CMK (cell line): ENCODE data around the gene ADARB2.
"Not testable (repeated sequence)": the region's sequence is repeated elsewhere in the genome, so short reads cannot be mapped to it uniquely, and the experiment has no call there.

Experiments used
- DNase-seq: peaks from one replicate; pipeline ENCODE4 v3.0.0-alpha.2; 2010; ENCODE audit warnings: low read depth

Gene ADARB2

GRCh38 chr10:1170867-1171180, 566.5 kb downstream of the ADARB2 start:
- no peak for DNase-seq

DNA sequence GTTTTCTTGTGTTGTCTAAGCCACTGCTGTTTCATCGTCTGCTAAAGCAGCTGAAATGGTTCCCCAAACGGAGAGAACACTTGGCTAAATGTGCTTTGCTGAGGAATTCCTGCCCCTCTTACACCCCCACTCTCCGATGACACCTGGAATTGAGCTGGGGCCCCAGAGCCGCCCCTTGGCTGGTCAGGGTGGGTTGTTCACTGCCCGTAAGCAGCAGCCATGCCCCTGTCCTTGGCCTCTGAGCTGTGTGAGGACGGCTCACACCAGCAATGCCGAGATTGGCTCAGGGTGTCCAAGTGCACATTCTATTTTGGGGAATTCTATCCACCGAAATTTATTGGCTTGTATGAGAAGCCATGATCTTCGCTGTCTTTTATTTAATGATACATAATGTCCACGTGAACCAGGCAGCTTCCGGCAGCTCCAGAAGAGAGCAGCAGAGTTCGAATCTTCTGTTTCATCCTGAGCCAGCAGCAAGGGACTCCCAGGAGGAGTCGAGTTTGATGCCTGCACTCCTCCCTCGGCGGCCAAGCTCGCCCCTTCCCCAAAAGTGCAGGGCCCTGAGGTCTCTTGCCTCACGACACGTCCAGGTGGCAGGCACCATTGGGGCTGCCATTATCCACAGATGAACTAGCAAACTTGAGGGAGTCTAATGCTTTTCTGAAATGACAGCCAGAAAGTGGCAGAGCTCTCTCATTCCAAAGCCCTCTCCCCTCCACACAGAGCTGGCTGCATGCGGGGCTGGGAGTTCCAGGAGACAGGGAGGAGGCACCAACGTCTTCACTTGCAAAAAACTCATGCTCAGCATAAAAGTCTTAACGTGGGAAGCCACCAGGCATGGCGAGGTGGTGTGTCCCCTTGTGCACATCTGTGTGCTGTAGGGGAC, 567.1 kb downstream of the ADARB2 start:
- no peak for DNase-seq

GRCh38 chr10:1169186-1169885, 568.0 kb downstream of the ADARB2 start:
- DNase-seq = no peak

DNA sequence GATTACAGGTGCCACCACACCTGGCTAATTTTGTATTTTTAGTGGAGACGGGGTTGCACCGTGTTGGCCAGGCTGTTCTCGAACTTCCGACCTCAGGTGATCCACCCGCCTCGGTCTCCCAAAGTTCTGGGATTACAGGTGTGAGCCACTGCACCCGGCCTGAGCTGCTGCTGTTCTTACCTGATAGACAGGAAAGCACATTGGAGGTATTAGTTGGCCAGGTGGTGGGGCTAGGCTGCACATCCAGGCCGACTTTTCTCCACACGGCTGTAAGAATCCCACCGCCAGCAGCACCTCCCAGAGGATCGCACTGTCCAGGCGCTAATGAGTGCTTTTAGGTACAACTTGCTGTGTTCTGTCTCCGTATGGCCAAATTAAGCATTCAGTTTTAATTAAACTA, 568.6 kb downstream of the ADARB2 start:
- DNase-seq = no peak

- no peak for DNase-seq
Measured at GRCh38 chr10:1166828-1167275, 570.5 kb downstream of the ADARB2 start.

DNA sequence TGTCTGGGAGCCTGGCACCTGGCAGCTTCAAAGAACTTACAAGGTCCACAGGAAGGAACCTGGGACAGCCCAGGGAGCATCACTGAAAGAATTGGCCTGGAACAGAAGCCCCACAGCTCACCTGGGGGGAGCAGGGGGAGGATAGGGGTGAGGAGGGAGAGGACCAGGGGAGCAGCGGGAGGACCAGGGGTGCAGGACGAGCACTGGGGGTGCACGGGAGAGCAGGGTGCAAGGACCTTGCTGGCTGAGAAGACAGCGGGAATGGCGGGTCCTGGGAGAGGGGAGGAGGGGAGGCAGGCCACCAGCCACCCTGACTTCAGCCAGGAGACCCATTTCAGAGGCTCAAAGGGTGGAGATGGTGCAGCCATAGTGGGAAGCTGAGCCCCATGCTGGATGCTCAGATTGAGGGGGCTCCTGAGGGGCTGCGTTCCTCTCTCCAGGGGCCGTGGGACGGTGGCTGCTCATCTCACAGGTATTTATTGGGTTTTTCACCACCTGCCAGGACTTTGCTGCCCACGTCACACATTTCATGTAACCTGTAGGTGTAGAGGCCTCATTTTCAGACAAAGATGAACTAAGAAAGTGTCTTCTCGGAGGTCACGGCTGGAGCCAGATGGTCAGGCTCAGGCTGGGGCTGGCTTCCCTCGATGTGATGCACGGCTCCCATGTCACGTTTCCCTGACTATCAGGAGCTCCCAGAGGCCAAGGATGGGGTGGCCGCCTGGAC, 571.1 kb downstream of the ADARB2 start:
- DNase-seq = no peak

- DNase-seq = no peak
Measured at GRCh38 chr10:1163831-1164230, 573.5 kb downstream of the ADARB2 start.

DNA sequence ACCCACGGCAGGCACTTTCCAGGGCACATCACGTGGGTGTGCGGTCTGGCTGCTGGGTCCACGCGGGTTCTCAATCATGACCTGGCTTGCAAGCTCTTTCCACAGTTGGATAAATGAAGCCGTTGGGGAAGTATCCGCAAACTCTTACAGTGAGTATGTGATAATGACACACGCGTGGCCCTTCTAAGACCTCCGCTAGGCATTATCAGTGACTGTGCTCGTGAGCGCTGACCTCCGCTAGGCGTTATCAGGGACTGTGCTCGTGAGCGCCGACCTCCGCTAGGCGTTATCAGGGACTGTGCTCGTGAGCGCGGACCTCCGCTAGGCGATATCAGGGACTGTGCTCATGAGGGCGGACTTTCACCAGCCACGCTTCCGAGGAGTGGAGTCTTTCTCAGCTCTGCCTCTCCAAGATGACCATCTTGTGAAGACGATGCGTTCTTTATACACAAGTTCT, 574.1 kb downstream of the ADARB2 start:
- DNase-seq = no peak

GRCh38 chr10:1162481-1163203, 574.7 kb downstream of the ADARB2 start:
- no peak for DNase-seq

DNA sequence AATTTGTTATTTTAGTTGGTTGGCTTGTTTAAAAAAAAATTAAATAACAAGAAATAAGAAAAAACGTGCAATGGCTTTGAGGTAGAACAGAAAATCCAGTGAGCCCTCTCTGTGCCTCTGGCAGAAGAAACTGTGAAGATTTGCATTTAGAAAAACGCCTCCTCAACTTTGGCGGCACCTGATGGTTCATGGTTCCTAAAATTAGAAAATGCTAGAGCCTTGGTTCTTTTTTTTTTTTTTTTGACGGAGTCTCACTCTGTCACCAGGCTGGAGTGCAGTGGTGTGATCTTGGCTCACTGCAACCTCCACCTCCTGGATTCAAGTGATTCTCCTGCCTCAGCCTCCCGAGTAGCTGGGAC, 576.0 kb downstream of the ADARB2 start:
- not testable (repeated sequence) for DNase-seq

DNA sequence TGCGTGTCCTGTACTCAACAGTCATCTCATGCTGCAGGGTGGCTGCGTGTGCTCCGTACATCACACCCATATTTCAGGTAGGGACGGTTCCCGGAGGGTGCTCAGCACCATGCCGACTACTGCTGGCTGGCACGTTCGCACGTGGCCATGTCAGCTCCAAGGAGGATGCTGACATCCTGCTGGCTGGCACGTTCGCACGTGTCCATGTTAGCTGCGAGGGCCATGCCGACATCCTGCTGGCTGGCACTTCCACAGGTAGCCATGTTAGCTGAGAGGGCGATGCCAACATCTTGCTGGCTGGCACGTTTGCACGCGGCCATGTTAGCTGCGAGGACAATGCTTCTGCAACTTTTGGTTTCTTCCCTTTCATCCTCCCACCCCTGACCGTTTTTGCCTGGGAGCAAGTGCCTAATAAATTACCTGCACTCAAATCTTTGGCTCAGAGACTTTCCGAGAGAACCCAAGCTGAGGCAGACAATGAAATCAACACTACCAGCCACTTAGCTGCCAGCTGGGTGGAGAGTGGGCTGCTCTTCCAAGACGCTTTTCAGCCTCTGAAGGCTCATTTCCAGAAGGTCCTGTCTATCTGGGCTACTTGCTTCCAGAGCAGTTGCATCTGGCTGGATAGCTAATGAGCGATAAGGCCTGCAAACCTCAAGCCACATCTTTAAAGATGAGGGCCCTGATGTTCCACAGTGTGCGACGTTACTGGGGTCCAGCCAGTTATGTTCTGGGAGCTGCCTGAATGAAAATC, 576.6 kb downstream of the ADARB2 start:
- DNase-seq = no peak

GRCh38 chr10:1159131-1160061, 577.9 kb downstream of the ADARB2 start:
- DNase-seq = no peak

DNA sequence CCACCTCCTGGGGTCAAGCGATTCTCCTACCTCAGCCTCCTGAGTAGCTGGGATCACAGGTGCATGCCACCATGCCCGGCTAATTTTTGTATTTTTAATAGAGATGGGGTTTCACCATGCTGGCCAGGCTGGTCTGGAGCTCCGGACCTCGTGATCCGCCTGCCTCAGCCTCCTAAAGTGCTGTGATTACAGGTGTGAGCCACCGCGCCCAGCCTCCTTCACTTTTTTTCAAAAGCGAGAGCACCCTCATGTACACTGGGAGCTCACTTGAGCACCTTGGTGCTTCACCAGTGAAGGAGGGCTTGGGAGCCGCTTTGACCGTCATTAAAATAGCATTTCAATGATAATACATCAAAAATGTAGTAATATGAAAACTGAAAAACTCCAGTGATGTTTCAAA, 578.8 kb downstream of the ADARB2 start:
- not testable (repeated sequence) for DNase-seq

- DNase-seq = no peak
Measured at GRCh38 chr10:1158066-1158465, 579.3 kb downstream of the ADARB2 start.

GRCh38 chr10:1157615-1157933, 579.8 kb downstream of the ADARB2 start:
- no peak for DNase-seq

GRCh38 chr10:1156921-1157614, 580.3 kb downstream of the ADARB2 start:
- no peak for DNase-seq

GRCh38 chr10:1156616-1156886, 580.8 kb downstream of the ADARB2 start:
- no peak for DNase-seq

- DNase-seq = no peak
Measured at GRCh38 chr10:1155791-1156615, 581.3 kb downstream of the ADARB2 start.
